ENCODE data around the gene PLPP4.

DNA sequence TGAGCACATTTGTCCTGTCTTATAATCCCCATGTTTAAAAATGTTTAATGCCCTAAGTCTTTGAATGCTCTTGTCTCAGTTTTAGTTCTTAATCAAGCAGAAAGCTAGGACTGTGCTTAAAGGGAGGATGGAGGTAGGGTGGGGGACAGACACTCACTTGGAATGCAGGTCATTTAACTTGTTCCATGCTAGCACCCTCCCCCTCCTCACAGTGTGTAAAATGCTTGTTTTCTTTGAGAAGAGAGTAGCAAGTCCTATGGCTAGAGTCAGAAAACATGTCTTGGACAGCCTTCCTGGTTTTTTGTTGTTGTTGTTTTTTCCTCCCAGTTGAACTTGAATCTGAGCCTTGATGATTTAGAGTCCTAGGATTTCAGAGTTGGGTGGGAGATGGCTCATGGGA is 114.2 kb downstream of the PLPP4 start:
- TF ChIP-seq POLR2AphosphoS5 (IDR thresholded peaks at IDR 0.05) = no peak
- TF ChIP-seq, protein P1, sequence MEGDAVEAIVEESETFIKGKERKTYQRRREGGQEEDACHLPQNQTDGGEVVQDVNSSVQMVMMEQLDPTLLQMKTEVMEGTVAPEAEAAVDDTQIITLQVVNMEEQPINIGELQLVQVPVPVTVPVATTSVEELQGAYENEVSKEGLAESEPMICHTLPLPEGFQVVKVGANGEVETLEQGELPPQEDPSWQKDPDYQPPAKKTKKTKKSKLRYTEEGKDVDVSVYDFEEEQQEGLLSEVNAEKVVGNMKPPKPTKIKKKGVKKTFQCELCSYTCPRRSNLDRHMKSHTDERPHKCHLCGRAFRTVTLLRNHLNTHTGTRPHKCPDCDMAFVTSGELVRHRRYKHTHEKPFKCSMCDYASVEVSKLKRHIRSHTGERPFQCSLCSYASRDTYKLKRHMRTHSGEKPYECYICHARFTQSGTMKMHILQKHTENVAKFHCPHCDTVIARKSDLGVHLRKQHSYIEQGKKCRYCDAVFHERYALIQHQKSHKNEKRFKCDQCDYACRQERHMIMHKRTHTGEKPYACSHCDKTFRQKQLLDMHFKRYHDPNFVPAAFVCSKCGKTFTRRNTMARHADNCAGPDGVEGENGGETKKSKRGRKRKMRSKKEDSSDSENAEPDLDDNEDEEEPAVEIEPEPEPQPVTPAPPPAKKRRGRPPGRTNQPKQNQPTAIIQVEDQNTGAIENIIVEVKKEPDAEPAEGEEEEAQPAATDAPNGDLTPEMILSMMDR (IDR thresholded peaks at IDR 0.05) = no peak
- no peak for TF ChIP-seq POLR2A (IDR thresholded peaks at IDR 0.05)

Measured in transverse colon (tissue), 4 donors.